ENCODE results near the gene HECTD4. TPM values are rescaled to one million over a fixed set of nuclear protein-coding genes. Genes with fewer than 3 reads are reported as not detected.
A peak's percentile ranks its signal among the peaks of the same experiment; 100 is the strongest.
"Not testable (repeated sequence)": the region's sequence is repeated elsewhere in the genome, so short reads cannot be mapped to it uniquely, and the experiment has no call there.

Gene HECTD4, protein sequence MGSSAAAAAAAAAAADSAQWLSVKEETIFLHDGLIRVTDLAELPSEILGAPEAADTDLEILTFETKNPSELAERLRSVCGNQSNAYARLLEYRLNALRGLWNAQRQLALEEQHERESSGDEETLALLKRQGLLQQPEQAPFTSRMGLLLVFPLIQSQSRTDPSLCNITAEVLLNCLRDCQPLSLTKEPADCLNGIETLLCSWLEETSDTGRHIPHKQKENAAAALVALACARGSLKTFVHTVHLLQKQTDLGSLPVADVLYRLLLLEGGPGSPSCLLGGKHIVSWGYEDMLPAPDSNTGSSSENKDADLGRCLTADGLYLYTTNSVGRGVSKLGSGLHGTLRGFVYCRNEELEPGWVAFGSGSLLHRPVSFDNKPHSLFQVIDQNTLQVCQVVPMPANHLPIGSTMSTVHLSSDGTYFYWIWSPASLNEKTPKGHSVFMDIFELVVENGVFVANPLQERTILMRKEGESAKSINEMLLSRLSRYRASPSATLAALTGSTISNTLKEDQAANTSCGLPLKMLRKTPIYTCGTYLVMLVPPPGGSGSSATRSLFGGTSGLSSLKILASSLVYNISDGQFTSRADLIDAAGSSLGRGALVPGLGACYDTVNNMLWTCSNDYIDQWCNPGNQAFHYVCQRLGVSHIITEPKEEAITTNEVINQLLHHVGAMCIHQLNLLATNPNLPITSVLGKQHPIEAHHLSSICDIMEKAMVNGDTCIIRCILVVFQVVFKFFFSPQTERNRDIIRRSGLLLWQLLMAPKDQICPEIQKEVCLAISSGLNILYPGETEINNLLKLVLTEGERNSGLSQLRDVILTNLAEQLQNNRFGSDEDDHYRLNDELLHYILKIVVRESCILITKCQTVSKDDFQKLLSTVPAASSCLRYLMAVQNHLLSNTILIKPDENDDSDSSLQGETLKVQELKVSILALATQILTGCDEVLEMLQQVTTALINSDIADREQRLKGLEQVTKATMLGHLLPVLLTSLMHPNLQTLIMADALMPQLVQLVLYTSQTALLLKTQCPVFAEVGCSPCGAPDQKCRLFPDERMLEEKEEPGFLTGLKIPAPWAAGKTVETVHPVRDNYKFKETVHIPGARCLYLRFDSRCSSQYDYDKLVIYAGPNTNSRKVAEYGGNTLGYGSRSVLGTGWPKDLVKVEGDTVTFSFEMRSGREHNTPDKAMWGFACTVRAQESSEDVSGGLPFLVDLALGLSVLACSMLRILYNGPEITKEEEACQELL (N-terminal part only)
- 2.6 and 3.7 TPM in 2 replicates for total RNA-seq (2014; rRNA removed; shearing (Covaris generic))

DNA sequence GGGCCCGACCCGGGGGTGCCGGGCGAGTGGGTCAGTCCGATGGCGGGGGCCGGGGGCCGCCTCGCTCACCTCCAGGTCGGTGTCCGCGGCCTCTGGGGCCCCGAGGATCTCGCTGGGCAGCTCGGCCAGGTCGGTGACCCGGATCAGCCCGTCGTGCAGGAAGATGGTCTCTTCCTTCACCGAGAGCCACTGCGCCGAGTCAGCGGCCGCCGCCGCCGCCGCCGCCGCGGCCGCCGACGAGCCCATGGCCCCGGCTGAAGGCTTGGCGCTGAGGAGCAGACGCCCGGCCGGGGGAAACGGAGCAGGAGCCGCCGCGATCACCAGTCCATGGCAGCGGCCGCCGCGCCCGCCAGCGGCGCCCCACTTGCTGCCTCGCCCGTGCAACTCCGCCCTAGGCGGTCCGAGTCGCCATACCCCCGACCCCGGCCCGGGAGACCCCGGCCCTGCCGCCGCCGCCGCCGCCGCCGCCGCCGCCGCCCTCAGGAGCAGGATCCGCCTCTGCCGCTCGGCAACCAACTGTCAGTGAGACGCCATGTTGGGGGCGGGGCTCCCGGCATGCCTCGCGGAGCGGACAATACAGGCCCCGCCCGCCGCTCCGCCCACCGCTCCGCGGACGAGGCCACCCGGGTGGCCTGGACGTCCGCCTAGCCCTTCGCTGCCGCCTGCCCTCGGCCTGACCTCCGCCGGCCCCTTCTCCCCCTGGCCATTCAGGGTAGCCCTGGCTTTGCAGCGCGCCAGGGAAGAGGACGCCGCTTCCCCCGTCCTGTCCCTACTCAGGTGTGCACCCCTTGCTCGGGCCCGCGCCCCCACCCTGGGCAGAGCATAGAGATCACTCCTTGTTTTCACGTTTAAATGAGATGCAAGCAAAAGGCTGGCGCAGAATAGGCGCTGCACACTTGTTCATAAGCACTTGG lies at the start of gene HECTD4:
Gene HECTD4 (minus strand): TSS at position 549 of the 914 bp plus-strand sequence. CDS start 303 bp downstream, at position 246.
- peak; percentile 94 for DNase-seq (ENCODE audit: low read depth)

DNA sequence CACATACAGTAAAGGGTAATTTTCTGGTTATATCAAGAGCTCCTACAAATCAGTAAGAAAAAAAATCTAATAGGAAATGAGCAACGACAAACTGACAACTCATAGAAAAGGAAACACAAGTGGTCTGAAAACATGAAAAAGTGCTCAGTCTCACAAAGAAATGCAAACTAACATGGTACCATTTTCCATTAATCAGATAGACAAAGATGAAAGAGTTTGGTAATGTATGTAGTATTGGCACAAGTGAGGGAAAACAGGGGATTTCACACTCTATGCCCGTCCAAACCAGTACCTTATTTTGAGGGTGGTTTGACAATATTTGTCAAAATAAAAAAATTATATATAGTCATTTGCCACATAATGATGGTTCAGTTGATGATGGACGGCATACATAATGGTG lies 49.7 kb upstream of the HECTD4 start:
- DNase-seq (ENCODE audit: low read depth): no peak

DNA sequence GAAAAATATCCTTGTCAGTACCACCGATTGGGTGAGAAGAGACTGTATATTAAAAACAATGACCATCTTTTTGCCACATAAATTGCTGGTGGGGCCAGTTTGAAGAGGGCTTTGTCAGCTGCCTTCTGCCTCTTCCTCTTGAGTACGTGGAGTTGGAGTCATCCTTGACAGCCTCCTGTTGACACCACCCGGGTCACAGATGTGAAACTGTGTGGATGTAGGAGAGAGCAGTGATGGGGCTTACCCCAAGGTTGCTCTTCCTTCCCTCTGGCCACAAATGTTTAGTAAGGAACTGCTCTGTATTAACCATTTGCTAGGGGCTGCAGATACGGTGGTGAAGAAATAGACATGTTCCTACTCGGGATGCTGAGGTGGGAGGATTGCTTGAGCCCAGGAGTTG lies 48.7 kb upstream of the HECTD4 start:
- no peak for DNase-seq (ENCODE audit: low read depth)

DNA sequence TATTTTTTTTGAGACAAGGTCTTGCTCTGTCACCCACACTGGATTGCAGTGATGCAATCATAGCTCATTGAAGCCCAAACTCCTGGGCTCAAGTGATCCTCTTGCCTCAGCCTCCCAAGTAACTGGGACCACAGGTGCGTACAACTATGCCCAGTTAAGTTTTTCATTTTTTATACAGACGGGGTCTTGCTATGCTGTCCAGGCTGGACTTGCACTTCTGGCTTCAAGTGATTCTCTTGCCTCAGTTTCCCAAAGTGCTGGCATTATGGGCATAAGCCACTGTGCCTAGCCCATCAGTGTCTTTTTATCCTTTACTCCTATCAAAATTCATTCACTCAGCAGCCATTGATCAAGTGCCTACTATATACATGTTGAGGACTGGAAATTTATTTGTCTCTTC lies 45.5 kb upstream of the HECTD4 start:
- DNase-seq (ENCODE audit: low read depth): no peak

DNA sequence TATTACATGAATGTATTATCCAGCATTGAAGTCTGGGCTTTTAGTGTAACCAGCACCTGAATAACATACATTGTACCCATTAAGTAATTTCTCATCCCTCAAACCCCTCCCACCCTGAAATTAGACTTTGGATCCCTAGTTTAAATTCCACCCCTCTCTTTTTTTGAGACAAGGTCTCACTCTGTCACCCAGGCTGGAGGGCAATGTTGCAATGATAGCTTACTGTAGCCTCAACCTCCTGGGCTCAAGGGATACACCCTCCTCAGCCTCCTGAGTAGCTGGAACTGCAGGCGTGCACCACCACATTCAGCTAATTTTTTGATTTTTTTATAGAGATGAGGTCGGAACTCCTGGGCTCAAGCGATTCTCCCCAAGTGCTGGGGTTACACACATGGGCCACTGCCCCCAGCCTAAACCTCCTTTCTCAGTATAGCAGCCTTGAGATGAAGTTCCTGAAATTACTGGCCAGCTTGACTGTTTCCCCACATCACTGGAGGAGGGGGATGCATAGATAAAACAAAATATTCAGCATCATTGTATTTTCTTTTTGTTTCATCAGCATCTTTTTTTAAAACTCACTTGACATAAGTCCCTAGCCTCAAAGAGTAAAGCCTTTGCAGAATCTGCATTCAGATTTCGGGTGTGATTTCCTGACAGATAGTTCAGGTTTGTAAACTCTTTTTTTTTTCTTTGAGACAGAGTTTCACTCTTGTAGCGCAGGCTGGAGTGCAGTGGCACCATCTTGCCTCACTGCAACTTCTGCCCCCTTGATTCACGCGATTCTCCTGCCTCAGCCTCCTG lies 43.6 kb upstream of the HECTD4 start:
- no peak for DNase-seq (ENCODE audit: low read depth)

DNA sequence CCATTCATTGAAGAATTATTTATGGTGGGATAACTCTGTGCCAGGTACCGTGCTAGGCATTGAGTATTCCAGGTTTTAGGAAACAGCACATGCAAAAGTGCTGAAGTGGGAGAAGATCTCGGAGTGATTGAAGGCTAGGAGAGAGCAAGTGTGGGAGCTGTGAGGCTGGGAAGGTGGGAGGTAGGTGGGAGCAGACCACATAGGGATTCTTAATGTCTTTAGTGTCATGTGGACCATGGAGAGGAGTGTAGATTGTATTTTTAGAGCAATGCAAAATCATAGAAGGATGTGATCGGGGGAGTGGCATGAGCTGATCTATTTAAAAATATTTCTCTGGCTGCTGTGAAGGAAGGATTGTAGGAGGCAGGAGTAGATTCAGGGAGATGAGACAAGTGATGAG lies 41.9 kb upstream of the HECTD4 start:
- DNase-seq (ENCODE audit: low read depth): no peak

DNA sequence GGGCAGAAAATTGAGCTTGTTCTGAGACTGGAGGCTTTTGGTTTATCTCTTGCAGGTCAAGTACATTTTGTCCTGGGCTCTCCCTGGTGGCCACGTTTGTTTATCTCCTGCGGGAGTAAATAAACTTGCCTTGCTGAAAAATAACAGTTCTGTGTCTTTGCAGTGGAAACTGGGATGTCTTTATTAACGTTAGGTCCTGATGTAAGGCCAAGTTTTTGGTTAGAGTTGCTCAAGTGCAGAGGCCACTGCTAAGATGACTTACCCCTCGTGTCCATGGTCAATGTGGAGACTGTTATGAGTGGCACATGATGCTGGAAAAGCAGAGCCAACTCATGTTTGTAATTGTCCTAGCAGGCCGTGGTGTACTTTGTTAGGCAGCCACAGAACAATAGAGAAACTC lies 40.3 kb upstream of the HECTD4 start:
- DNase-seq (ENCODE audit: low read depth): no peak

DNA sequence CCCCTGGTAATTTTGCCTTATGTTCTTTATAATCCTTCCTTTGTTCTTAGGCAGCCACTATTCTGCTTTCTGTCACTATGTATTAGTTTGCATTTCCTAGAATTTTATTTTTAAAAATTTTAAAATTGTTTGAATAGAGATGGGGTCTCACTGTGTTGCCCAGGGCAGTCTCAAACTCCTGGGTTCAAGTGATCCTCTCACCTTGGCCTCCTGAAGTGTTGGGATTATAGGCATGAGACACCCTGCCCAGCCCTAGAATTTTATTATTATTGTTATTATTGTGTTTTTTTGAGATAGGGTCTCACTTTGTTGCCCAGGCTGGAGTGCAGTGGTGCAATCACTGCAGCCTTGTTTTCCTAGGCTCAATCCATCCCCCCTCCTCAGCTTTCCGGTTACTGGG lies 39.1 kb upstream of the HECTD4 start:
- no peak for DNase-seq (ENCODE audit: low read depth)

DNA sequence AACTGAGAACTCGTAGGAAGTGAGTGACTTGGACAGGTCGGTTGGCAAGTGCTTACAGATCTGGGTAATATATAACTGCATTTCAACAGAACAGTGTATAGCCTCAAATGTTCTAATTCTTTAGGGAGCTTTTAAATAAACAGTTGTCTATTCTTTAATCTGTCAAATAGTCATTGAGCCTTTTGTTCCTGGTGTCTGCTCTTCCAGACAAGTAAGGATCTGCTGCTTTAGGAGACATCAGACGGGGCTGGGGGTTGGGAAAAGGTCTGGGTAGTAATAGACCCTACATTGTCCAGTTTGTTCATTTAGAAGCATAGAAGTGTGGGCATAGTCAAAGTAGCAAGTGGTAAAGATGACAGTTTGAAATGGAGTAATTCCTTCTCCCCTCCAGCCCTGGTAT lies 38.5 kb upstream of the HECTD4 start:
- no peak for DNase-seq (ENCODE audit: low read depth)

DNA sequence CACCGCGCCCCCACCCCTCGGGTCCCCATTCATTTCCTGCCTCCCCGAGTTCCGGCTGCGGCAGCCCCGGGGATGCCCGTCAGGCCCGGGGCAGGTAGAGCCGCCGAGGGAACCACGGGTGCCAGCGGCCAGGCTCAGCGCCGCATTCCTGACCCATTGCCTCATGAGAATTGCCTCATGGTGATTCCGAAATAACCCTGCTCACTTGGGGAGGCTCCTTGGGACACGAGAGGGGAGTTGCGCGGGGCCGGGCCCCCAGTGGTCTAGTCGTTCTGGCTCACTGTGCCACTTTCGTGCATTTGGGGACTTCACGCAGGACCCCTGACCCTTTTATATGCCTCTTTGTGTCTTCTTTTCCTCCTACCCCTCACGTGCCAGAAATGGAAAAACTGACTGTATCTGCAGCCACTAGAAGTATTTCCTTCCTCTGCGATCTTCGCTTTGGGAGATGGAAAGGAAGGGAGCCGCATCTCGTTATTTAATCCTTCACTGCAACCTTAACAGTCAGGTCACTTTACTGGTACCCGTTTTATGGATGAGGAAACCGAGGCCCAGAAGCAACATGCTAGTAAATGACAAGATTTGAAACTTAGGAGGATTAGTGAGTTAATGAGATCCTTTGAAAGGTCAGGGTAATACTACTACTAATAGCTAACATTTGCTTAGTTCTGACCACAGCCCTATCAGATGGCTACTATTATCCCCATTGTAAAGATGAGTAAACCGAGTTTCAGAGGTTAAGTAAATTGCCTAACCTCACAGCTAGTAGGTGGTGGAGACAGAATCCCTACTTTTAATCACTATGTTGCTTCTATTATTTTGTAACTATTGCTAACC lies 37.3 kb upstream of the HECTD4 start:
- DNase-seq (ENCODE audit: low read depth): peak; percentile 84

DNA sequence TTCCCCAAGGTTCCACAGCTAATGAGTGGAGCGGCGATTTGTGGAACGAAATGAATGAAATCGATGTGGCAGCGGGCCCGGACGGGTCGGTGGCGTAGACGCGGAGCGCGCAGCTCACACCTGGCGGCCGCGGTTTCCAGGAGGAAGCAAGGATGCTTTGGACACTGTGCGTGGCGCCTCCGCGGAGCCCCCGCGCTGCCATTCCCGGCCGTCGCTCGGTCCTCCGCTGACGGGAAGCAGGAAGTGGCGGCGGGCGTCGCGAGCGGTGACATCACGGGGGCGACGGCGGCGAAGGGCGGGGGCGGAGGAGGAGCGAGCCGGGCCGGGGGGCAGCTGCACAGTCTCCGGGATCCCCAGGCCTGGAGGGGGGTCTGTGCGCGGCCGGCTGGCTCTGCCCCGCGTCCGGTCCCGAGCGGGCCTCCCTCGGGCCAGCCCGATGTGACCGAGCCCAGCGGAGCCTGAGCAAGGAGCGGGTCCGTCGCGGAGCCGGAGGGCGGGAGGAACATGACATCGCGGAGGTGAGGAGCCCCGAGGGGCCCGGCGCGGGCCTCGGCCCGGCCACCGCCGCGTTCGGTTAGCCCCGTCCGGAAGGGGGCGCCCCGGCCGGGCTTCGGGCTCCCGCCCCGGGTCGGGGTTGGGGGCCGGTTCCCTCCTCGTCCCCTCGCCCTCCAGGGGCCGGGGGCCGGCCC lies 36.5 kb upstream of the HECTD4 start, which contains the start of gene PTPN11:
Gene PTPN11 (plus strand): TSS at position 340 of the 689 bp plus-strand sequence. CDS start 165 bp downstream, at position 505.
- DNase-seq (ENCODE audit: low read depth): peak; percentile 94

DNA sequence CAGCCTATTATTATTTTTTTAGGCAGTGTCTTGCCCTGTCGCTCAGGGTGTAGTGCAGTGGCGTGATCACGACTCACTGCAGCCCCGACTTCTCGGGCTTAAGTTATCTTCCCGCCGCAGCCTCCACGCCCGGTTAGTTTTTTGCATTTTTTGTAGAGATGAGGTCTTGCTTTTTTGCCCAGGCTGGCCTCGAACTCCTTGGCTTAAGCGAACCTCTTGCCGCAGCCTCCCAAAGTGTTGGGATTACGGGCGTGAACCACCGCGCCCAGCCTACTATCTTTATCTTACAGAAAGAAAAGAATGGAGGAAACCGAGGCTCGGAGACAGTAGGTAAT lies 36.0 kb upstream of the HECTD4 start:
- peak; percentile 13 for DNase-seq (ENCODE audit: low read depth)

DNA sequence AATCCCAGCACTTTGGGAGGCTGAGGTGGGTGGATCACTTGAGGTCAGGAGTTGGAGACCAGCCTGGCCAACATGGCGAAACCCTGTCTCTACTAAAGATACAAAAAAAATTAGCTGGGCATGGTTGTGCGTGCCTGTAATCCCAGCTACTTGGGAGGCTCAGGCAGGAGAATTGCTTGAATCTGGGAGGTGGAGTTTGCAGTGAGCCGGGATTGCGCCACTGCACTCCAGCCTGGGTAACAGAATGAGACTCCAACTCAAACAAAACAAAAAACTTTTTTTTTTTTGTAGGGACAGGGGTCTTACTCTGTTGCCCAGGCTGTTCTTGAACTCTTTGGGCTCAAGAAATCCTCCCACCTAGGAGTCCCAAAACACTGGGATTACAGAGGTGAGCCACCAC lies 33.2 kb upstream of the HECTD4 start:
- not testable (repeated sequence) for DNase-seq (ENCODE audit: low read depth)

DNA sequence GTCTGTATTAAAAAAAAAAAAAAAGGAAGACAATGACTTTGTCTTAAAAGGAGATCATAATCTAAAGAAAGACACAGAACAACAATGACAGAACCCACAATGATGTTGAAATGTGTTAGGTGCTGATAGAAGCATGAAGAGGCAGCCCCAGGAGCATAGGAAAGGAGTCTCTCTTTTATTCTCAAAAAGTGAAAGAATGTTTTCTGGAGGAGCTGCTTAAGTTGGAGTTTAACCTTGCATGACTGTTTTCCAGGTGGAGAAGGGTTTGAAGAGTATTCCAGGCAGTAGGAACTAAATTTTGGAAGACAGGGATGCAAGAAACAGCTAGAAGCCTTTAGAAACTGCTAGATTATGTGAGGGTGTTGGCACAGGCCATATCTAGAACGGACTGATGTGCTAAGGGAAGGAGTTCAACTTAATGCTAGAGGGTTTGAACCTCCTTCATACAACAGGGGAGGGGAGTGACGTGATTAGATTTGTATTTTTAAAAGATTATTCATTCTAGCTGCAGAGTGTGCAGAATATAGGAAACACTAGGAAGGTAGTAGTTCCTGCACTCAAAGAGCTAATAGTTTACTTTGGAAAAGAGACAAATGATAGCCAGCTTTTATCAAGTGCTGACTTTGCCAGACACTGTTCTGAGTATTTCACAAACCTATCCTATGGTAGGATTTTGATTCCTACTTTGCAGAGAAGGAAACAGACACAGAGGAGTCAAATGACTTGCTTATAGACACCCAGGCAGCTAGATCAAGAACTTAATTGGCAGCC lies 31.8 kb upstream of the HECTD4 start:
- no peak for DNase-seq (ENCODE audit: low read depth)

DNA sequence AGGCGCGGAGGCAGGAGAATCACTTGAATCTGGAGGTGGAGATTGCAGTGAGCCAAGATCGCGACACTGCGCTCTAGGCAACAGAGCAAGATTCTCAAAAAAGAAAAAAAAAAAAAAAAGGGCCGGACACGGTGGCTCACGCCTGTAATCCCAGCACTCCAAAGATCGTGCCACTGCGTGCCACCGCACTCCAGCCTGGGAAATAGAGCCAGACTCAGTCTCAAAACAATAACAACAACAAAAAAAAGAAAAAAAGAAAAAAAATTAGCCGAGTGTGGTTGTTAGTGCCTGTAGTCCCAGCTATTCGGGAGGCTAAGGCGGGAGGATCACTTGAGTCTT lies 27.6 kb upstream of the HECTD4 start:
- DNase-seq (ENCODE audit: low read depth): no peak

DNA sequence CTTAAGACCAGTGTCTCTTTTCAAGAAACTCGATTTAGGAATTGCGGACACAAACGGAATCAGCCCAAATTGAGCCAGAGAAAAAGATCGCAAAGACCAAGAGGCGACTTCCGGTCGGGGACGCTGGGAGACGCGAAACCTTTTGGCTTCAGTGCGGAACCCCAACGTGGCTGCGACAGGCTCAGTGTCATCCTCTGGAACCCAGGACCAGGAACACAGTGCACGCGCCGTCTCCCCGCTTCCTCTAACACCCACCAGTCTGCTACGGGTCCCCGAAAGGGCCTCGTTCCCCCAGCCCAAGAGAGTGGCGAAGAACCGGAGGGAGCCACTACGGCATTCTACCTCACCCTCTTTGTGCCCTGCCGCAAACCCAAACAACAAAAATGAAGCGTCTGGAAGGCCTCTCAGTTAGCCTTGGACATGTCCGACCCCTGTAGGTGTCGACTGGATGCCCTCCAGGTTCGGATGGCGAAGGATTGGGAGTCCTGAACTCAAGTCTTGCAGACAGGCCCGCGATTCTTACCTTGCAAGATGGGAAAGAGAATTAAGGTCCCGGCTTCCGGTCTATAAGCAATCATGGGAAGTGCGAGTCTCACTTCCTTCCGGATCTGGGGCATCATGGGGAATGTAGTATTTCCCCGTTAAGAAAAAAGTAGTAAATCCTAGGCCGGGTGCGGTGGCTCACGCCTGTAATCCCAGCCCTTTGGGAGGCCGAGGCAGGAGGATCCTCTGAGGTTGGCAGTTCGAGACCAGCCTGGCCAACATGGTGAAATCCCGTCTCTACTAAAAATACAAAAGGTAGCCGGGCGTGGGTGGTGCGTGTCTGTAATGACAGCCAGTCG lies 27.1 kb upstream of the HECTD4 start, which contains the start of gene RPL6:
Gene RPL6 (minus strand): TSS at position 542 of the 842 bp plus-strand sequence. CDS start 949 bp downstream, outside the sequence.
- DNase-seq (ENCODE audit: low read depth): peak; percentile 92

DNA sequence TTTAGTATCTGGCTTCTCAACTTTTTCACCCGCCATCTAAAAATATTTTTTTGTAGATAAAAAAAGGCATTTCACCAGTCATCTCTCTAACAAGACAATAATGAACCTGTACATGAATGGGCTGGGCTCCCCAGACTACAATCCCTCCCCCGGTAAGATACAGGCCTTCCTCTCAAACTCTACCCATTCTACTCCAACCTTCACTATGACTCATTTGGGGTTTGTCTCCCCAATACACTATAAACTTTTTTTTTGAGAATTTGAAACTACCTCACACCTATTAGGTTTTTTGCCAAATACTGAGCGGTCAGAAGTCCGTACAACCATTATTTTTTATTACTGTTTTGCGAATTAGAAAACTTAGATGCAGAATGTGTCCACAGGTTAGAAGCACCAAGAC lies 26.4 kb upstream of the HECTD4 start:
- DNase-seq (ENCODE audit: low read depth): peak; percentile 18
